Liver (tissue), 9 donors: Measurements from ENCODE around the gene ZCWPW1. TPM values are rescaled to one million over a fixed set of nuclear protein-coding genes. Genes with fewer than 3 reads are reported as not detected.

Experiments used
- DNase-seq: peaks from one replicate; pipeline ENCODE4 v3.0.0-alpha.2; 2017; ENCODE audit warnings: low spot score
- H3K27ac ChIP-seq, 2 donors: one replicate each; pipeline ENCODE4 v1.7.0; 2013; ENCODE audit warnings: inconsistent platforms in 2 of 2, low read length in 2 of 2, control low read depth in 1 of 2, low read depth in 1 of 2, mild to moderate bottlenecking in 1 of 2
- H3K27me3 ChIP-seq, 4 donors: one replicate each; pipeline versions ENCODE4 v1.6.1 to v1.7.0; 2013; ENCODE audit warnings: low read length in 3 of 4, inconsistent platforms in 1 of 4, mild to moderate bottlenecking in 1 of 4, moderate library complexity in 1 of 4; ENCODE audit not compliant: control insufficient read depth in 4 of 4, insufficient read depth in 4 of 4
- H3K36me3 ChIP-seq, 4 donors: one replicate each; pipeline versions ENCODE4 v1.6.1 to v1.7.0; 2013; ENCODE audit warnings: low read length in 3 of 4, mild to moderate bottlenecking in 3 of 4, low read depth in 1 of 4, moderate library complexity in 1 of 4; ENCODE audit not compliant: control insufficient read depth in 4 of 4, insufficient read depth in 3 of 4
- H3K4me1 ChIP-seq, 4 donors: one replicate each; pipeline versions ENCODE4 v1.6.1 to v1.7.0; 2013; ENCODE audit warnings: low read length in 3 of 4, mild to moderate bottlenecking in 3 of 4, moderate library complexity in 1 of 4; ENCODE audit not compliant: control insufficient read depth in 4 of 4, insufficient read depth in 4 of 4
- H3K4me3 ChIP-seq, 3 donors: one replicate each; pipeline versions ENCODE4 v1.6.1 to v1.7.0; 2013; ENCODE audit warnings: low read length in 3 of 3, control low read depth in 1 of 3, low read depth in 1 of 3, mild to moderate bottlenecking in 1 of 3
- H3K9ac ChIP-seq, 2 donors: one replicate each; pipeline ENCODE4 v1.7.0; 2013; ENCODE audit warnings: low read length in 2 of 2, mild to moderate bottlenecking in 2 of 2, moderate library complexity in 2 of 2, control low read depth in 1 of 2, low read depth in 1 of 2
- H3K9me3 ChIP-seq, 4 donors: one replicate each; pipeline versions ENCODE4 v1.6.1 to v1.7.0; 2013; ENCODE audit warnings: low read length in 3 of 4; ENCODE audit not compliant: control insufficient read depth in 4 of 4
- EGR1 ChIP-seq, 2 donors: IDR thresholded peaks; 2 replicates each; pipeline ENCODE4 v1.6.1; 2016 to 2018; ENCODE audit warnings: antibody characterized with exemption in 2 of 2, low read depth in 2 of 2
- FOXA1 ChIP-seq: IDR thresholded peaks from 2 replicates; pipeline ENCODE4 v1.6.1; 2016; ENCODE audit warnings: antibody characterized with exemption
- FOXA2 ChIP-seq: IDR thresholded peaks from 2 replicates; pipeline ENCODE4 v1.6.1; 2016; ENCODE audit warnings: antibody characterized with exemption
- GABPA ChIP-seq, 2 donors: IDR thresholded peaks in 1 of 2; conservative IDR thresholded peaks in 1 of 2; 2 replicates each; pipeline ENCODE4 v1.6.1; 2016; ENCODE audit warnings: antibody characterized with exemption in 2 of 2, mild to moderate bottlenecking in 1 of 2, moderate library complexity in 1 of 2
- HNF4A ChIP-seq, 2 donors: conservative IDR thresholded peaks; 2 replicates each; pipeline ENCODE4 v1.6.1; 2016; ENCODE audit warnings: antibody characterized with exemption in 2 of 2, mild to moderate bottlenecking in 2 of 2
- HNF4G ChIP-seq: IDR thresholded peaks from 2 replicates; pipeline ENCODE4 v1.6.1; 2016; ENCODE audit warnings: antibody characterized with exemption
- JUND ChIP-seq, 2 donors: IDR thresholded peaks; 2 replicates each; pipeline ENCODE4 v1.6.1; 2016; ENCODE audit warnings: antibody characterized with exemption in 2 of 2
- NR2F2 ChIP-seq: IDR thresholded peaks from 2 replicates; pipeline ENCODE4 v1.6.1; 2016; ENCODE audit warnings: antibody characterized with exemption
- RAD21 ChIP-seq, 2 donors: IDR thresholded peaks; 2 replicates each; pipeline ENCODE4 v1.6.1; 2016; ENCODE audit warnings: antibody characterized with exemption in 2 of 2, mild to moderate bottlenecking in 2 of 2
- RXRA ChIP-seq, 2 donors: IDR thresholded peaks; 2 replicates each; pipeline ENCODE4 v1.6.1; 2017 to 2018; ENCODE audit warnings: antibody characterized with exemption in 2 of 2, mild to moderate bottlenecking in 1 of 2
- SP1 ChIP-seq: IDR thresholded peaks from 2 replicates; pipeline ENCODE4 v1.6.1; 2018; ENCODE audit warnings: antibody characterized with exemption, mild to moderate bottlenecking
- TAF1 ChIP-seq: conservative IDR thresholded peaks from 2 replicates; pipeline ENCODE4 v1.6.1; 2016; ENCODE audit warnings: antibody characterized with exemption, mild to moderate bottlenecking
- WGBS: extraction: QIAGEN DNeasy Blood & Tissue Kit; methylation state at CpG from one replicate; pipeline ENCODE4 v1.1.7; 2013; 5-methylcytosine and 5-hydroxymethylcytosine counted together
- polyA plus RNA-seq, 2 donors: library from polyadenylated mRNA; stranded (reverse) in 1 of 2; unstranded in 1 of 2; fragments of 200-250 nt in 1 of 2; fragments of >200 nt in 1 of 2; fragmentation: Nextera tagmentation in 1 of 2; extraction: Ambion mirVana in 1 of 2; gene quantifications; one replicate each; pipeline versions ENCODE4 v1.2.1 to v1.2.3, GENCODE V29; 2013 to 2015
- total RNA-seq, 2 donors: library from RNA; depleted of rRNA; stranded (reverse); fragments of >200 nt; gene quantifications; one replicate each; pipeline ENCODE4 v1.2.3, GENCODE V29; 2014
- TF ChIP-seq, protein P1 (sequence below): IDR thresholded peaks from 2 replicates; pipeline ENCODE4 v1.6.1; 2016; ENCODE audit warnings: antibody characterized with exemption
- TF ChIP-seq, protein P2 (sequence below): IDR thresholded peaks from 2 replicates; pipeline ENCODE4 v1.6.1; 2016; ENCODE audit warnings: antibody characterized with exemption, mild to moderate bottlenecking
- TF ChIP-seq, protein P3 (sequence below): fragments of 150-350 bp; IDR thresholded peaks from 2 replicates; pipeline ENCODE4 v1.5.1; 2017; ENCODE audit warnings: improper control_type of control experiment, low read depth, low read length; ENCODE audit not compliant: missing input control
- donor health status: healthy.
- donor health status: healthy.
- donor health status: healthy.
- donor health status: healthy.
- donor health status: healthy.

The ZCWPW1 gene
- total and polyA plus RNA-seq, 4 donors: 1.4 to 3.3 (median 2.8) TPM

DNA sequence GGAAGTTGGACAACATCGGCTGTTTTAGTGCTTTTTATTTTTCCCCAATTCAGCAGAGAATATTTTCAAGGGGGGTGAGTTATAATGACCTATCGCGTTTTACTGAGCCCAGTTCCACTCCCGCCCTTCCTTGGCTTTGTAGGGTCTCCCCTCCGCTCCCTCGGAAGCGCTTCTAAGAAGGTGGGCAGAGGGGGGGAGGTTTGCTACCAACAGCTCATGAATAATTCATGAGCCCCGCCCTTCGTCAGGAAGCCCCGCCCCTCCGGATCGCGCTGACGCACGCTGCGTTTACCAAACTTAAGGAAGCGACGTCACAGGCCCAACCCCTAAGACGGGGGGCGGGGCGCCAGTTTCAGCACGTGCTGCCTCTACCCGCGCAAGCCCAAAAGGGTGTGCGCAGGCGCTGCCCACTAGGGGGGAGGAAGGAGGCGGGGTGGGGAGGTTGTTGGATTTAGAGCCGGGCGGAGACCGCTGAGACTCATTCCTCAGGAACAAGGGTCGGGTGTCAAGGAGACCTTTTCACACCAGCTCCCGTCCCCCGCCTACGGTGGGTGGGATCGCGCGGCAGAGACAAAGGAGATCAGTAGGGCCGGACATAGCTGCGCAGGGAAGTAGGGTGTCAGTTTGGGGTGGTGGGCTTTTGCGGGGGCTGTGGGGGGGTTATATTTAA is 599 bp upstream of the ZCWPW1 start:
- DNase-seq: peak; percentile 100
- under 1% methylated on average over 40 of the region's 40 CpGs for WGBS
- Histone ChIP-seq H3K4me3 (peak overlapping the region; percentile 74 to 90 (median 87)), H3K27me3 (no peaks in the 10 kb centered on the region), H3K27ac (peak overlapping the region; percentile 100), H3K9me3 (no peaks in the 10 kb centered on the region), H3K4me1 (peaks cover 12 to 28% (median 20%) of the 10 kb centered on the region in 4 donors), H3K36me3 (peaks cover 5 to 11% (median 8%) of the 10 kb centered on the region in 4 donors), H3K9ac (peak overlapping the region; percentile 93 to 99)
- TF ChIP-seq GABPA (IDR thresholded peaks at IDR 0.05 in 1 of 2, conservative IDR thresholded peaks at IDR 0.05 in 1 of 2) (peak; percentile 40 to 84), NR2F2 (peak; percentile 45), SP1 (peak; percentile 40), EGR1 (IDR thresholded peaks at IDR 0.05; ENCODE audit: low read depth in 2 of 2) (peak in 1 of 2 donors; percentile 43), FOXA2 (no peak), RAD21 (IDR thresholded peaks at IDR 0.05) (no peak), FOXA1 (peak; percentile 49), HNF4G (no peak), JUND (IDR thresholded peaks at IDR 0.05) (peak; percentile 69 to 77), RXRA (IDR thresholded peaks at IDR 0.05) (peak in 1 of 2 donors; percentile 14), HNF4A (conservative IDR thresholded peaks at IDR 0.05) (peak in 1 of 2 donors; percentile 8), TAF1 (peak; percentile 91)
- TF ChIP-seq, protein P1, sequence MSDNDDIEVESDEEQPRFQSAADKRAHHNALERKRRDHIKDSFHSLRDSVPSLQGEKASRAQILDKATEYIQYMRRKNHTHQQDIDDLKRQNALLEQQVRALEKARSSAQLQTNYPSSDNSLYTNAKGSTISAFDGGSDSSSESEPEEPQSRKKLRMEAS: peak; percentile 93
- TF ChIP-seq, protein P2, sequence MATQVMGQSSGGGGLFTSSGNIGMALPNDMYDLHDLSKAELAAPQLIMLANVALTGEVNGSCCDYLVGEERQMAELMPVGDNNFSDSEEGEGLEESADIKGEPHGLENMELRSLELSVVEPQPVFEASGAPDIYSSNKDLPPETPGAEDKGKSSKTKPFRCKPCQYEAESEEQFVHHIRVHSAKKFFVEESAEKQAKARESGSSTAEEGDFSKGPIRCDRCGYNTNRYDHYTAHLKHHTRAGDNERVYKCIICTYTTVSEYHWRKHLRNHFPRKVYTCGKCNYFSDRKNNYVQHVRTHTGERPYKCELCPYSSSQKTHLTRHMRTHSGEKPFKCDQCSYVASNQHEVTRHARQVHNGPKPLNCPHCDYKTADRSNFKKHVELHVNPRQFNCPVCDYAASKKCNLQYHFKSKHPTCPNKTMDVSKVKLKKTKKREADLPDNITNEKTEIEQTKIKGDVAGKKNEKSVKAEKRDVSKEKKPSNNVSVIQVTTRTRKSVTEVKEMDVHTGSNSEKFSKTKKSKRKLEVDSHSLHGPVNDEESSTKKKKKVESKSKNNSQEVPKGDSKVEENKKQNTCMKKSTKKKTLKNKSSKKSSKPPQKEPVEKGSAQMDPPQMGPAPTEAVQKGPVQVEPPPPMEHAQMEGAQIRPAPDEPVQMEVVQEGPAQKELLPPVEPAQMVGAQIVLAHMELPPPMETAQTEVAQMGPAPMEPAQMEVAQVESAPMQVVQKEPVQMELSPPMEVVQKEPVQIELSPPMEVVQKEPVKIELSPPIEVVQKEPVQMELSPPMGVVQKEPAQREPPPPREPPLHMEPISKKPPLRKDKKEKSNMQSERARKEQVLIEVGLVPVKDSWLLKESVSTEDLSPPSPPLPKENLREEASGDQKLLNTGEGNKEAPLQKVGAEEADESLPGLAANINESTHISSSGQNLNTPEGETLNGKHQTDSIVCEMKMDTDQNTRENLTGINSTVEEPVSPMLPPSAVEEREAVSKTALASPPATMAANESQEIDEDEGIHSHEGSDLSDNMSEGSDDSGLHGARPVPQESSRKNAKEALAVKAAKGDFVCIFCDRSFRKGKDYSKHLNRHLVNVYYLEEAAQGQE: peak; percentile 86
- TF ChIP-seq, protein P3, sequence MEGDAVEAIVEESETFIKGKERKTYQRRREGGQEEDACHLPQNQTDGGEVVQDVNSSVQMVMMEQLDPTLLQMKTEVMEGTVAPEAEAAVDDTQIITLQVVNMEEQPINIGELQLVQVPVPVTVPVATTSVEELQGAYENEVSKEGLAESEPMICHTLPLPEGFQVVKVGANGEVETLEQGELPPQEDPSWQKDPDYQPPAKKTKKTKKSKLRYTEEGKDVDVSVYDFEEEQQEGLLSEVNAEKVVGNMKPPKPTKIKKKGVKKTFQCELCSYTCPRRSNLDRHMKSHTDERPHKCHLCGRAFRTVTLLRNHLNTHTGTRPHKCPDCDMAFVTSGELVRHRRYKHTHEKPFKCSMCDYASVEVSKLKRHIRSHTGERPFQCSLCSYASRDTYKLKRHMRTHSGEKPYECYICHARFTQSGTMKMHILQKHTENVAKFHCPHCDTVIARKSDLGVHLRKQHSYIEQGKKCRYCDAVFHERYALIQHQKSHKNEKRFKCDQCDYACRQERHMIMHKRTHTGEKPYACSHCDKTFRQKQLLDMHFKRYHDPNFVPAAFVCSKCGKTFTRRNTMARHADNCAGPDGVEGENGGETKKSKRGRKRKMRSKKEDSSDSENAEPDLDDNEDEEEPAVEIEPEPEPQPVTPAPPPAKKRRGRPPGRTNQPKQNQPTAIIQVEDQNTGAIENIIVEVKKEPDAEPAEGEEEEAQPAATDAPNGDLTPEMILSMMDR: peak; percentile 48

DNA sequence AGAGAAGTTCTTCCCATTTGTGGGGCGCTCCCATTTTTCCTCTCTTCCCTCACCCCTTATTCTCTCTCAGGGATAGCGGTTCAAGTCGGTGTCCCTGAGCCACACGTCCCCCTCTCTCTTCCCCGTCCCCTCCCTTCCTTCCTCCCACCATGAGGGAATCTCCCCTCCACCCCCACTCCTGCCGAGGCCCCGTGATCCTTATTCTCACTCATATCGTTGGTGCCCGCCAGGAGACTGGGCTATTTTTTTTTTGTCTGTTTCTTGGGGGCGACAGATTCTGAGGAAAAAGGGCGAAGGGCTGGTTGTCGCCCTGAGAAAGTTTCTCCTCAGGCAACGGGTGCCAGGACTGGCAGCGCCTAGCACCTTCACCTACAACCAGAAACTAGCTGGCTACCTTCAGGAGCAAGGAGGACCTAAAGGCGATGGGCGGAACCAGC is 723 bp downstream of the ZCWPW1 start:
- Histone ChIP-seq H3K36me3 (peaks cover 0 to 4% (median 2%) of the 10 kb centered on the region in 4 donors), H3K9ac (no peak overlapping the region), H3K9me3 (no peaks in the 10 kb centered on the region), H3K4me3 (peak overlapping the region; percentile 4 to 90 (median 45)), H3K4me1 (peaks cover 12 to 27% (median 16%) of the 10 kb centered on the region in 4 donors), H3K27me3 (no peaks in the 10 kb centered on the region), H3K27ac (peak overlapping the region; percentile 100)
- DNase-seq: no peak
- 55% methylated on average over 16 of the region's 16 CpGs for WGBS
- TF ChIP-seq TAF1: no peak
- TF ChIP-seq SP1: no peak
- no peak for TF ChIP-seq FOXA2
